NCI-H446 treated with DMSO at 0.1 percent for 48 hours (cell line): Measurements from ENCODE around the gene TNNT1.
"Not testable (repeated sequence)": the region's sequence is repeated elsewhere in the genome, so short reads cannot be mapped to it uniquely, and the experiment has no call there.

Experiments used
- DNase-seq: peaks from one replicate; lab custom pipeline; 2025; lab: John Stamatoyannopoulos, UW

TNNT1 gene

DNA sequence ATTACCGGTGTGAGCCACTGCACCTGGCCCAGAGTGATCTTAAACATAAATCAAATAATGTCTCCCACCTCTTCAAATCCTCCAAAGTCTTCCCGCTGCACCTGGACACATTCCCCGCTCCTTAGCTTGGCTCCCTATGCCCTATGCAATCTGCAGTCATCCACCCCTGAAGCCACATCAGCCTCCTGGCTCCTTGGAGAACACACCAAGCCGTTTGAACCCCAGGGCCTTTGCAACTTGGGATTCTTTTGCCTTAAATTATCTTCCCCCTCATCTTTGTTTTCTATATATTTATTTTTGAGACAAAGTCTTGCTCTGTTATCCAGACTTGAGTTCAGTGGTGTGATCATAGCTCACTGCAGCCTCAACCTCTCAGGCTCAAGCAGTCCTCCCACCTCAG, 20.1 kb upstream of the TNNT1 start:
- no peak for DNase-seq

GRCh38 chr19:55166530-55167268, 17.7 kb upstream of the TNNT1 start, which contains the start of gene DNAAF3:
Gene DNAAF3, minus strand, starts transcription at chr19:55166613. Its CDS starts 200 bp downstream, at chr19:55166413.
- peak; percentile 93 for DNase-seq

GRCh38 chr19:55165952-55166529, 17.0 kb upstream of the TNNT1 start:
- peak; percentile 31 for DNase-seq

DNA sequence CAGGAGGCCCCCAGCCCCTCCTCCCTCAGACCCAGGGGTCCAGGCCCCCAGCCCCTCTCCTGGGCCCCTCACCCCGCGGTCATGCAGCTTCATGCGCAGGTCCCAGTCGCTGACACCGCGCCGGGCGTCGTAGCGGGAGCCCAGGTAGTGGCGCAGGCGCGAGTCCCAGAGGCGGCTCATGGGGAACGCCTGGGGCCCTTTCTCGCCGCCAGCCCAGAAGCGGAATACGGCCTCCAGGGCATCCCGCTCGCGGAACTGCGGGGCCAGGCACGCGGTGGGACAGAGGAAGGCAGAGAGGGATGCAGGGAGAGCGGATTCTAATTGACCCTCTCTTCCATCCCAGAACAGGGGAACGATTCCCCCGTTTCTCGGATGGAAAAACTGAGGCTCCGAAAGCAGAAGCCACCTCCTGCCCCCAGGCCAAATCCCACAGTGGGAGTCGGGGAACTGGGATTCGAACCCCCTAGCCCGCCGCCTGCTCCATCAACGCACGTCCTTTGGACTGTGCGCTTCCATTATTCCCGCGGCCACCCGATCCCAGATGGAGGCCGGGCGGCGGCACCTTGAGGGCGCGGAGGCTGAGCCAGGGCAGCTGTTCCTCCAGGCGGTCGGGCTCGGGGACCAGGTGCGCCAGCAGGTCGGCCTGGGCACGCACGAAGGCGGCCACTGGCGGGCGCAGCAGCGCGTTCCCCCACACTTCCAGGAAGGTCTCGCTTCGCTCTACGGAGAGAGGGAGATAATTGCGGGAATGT, 12.7 kb upstream of the TNNT1 start:
- DNase-seq: no peak

GRCh38 chr19:55160986-55161365, 12.0 kb upstream of the TNNT1 start:
- no peak for DNase-seq

GRCh38 chr19:55160128-55160985, 11.4 kb upstream of the TNNT1 start:
- peak; percentile 75 for DNase-seq

DNA sequence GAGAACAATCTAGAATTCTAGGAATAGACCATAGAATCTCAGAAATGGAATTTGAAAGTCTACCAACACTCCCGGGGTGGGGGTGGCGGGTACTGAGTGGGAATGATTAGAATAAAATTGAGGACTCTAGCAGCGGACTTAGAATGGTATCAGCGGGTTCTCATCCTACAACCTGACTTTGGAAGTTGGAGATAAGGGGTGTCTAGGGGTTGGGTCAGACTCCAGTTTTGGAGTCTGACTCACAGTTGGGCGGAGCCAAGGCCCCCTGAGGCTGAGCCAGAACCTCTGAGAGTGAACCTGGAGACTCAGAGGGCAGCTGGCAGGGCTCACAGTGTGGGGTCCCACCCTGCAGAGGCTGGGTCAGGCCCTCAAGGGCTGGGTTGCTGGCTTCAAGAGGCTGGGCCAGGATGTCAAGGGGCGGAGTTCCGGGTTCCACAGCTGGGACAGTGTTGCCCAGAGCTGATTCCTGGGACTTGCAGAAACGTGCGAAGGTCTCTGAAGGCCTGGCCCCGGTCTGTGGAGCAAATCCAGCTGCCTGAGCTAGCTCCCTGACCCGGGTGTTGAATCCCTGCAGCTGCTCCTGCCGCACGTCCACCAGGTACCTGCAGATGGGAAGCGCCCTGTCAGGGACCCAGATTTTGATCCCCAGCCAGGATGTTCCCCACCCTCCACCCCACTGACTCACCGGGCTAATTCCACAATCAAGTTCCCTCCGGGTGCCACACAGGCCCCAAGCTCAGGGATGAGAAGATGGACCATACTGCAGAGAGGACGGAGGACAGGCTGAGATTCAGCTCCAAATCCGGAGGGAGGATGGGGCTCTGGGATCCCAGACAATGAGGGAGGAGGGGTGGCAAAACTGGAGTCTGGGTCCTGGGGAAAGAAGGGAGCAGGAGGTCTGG, 10.1 kb upstream of the TNNT1 start:
- DNase-seq: no peak

DNA sequence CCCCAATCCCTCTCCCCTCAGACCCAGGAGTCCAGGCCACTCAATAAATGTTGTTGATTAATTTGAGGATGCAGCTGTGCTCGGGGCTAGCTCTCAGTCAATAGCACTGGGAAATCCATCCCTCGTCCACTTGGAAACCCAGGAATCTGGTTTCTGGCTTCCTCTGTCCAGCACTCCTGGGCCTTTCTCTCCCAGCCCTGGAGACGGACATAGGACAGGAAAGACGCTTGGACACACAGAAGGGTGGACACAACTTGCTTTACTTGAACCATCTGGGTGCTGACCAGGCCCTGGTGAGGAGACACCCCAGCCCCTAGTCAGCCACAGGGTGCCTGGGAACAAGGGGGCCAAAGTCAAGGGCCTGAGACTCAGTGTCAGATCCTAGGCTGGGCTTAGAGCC, 9.4 kb upstream of the TNNT1 start:
- DNase-seq: no peak

- no peak for DNase-seq
Observed at GRCh38 chr19:55157064-55157908, 8.3 kb upstream of the TNNT1 start, which contains the start of gene TNNI3. Gene TNNI3, minus strand, starts transcription at chr19:55157732. Its CDS starts 143 bp downstream, at chr19:55157589.

DNA sequence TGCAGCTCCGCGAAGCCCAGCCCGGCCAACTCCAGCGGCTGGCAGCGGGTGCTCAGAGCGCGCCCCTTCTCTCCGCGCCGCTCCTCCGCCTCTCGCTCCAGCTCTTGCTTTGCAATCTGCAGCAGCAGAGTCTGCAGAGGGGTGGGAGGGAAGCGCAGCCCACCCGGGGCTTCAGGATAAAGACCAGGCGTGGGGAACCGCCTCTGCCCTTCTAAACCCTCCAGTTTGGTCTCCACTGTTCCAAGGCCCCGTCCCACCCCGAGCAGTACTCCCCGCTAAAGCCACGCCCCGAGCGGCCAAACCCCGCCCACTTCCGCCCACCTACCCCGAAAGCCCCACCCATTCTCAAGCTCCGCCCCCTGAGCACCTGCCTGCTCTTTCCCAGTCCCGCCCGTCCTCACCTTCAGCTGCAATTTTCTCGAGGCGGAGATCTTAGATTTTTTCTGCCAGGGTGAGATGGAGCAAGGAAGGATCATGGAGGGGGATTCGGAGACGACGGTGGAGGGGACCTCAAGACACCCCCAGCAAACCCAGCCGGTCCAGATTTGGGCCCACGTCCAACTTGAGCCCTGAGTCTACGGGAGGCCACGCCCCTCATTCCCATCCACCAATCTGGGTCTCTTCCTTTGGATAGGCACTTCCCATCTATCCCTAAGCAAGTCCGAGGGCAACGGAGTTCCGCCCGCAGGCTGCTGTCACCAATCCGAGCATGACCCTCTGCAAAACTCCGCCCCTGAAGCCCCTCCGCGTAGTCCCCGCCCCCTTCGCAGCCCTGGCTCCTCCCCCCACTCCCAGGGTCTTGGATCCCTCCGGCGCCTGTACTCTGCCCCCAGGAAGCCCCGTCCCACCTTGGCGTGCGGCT, 7.4 kb upstream of the TNNT1 start:
- peak; percentile 53 for DNase-seq

GRCh38 chr19:55155784-55156183, 6.8 kb upstream of the TNNT1 start:
- DNase-seq: not testable (repeated sequence)

DNA sequence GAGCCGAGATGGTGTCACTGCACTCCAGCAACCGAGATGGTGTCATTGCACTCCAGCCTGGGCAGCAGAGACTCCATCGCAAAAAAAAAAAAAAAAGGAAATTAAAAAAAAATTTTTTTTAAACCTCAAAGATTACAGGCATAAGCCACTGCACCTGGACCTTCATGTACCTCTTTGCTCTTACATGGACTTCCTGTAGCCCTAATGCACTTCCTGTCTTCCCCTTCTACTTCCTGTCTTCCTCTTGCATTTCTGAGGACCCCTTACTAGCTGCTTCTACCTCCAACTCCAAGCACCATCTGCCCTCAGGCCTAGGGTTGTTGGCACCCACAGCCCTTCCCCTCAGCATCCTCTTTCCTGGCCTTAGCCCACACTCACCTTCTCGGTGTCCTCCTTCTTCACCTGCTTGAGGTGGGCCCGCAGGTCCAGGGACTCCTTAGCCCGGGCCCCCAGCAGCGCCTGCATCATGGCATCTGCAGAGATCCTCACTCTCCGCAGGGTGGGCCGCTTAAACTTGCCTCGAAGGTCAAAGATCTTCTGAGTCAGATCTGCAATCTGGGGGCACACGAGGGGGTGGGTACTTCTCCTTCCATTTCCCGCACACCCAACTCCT, 4.8 kb upstream of the TNNT1 start:
- no peak for DNase-seq

- peak; percentile 29 for DNase-seq
Observed at GRCh38 chr19:55152017-55152416, 3.0 kb upstream of the TNNT1 start.

DNA sequence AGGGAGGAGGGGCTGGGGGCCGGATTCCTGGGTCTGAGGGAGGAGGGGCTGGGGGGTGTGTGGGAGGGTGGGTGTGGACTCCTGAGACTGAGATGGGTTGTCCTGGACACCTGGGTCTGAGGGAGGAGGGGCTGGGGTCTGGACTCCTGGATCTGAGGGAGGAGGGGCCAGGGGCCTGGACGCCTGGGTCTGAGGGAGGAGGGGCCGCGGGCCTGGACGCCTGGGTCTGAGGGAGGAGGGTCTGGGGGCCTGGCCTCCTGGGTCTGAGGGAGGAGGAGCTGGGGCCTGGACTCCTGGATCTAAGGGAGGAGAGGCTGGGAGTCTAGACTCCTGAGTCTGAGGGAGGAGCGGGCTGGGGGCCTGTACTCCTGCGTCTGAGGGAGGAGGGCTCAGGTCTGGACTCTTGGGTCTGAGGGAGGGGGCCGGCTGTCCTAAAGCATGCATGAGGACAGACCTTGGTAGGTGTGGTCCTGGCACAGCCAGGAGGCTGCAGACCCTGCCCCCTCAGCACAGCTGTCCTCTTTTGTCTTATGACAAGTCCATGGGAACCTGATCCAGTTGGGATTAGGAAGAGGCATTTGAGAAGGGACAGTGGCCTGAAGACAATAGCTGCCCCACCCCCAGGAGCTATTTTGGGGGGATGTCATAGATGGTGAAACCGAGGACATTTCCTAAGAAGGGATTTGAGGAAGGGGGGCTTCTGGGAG, 1.3 kb downstream of the TNNT1 start:
- DNase-seq: no peak

- no peak for DNase-seq
Observed at GRCh38 chr19:55146705-55147273, 2.2 kb downstream of the TNNT1 start.

DNA sequence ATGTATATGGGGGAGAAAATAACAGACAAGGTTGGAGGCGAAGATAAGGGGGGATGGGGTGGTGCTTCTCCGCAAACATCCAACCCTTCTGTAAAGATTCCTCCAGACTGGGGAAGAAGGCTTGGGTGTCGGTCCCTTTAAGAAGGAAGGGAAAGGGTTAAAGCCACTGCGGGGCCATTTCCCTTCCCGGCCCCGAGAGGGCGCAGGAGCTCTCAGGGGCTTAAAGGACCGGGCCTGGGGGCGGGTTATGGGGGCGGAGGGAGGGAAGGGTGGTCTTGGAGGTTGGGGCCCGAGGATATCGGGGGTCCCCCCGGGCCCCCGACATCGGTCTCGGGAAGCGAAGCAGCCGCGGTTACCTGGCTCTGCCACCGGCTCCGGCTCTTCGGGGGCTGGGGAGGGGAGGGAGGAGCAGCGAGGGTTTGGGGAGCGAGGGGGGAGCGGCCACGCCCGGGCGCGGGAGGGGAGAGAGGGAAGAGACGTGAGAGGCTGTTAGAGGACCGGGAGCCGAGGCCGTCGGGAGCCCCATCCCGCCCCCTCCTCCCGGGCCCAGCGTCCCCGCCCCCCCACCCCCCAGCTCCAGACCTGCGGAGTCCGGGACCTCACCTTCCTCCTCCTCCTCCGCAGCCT, 2.8 kb downstream of the TNNT1 start:
- DNase-seq: no peak

GRCh38 chr19:55145232-55145631, 3.8 kb downstream of the TNNT1 start:
- DNase-seq: no peak
